Measurements from ENCODE around the gene ST6GALNAC5. TPM values are rescaled to one million over a fixed set of nuclear protein-coding genes. Genes with fewer than 3 reads are reported as not detected.

Gene ST6GALNAC5
- polyA plus RNA-seq, 4 donors: 0.90 to 4.0 TPM; not detected in 2

GRCh38 chr1:76901158-76901767 lies 34.0 kb downstream of the ST6GALNAC5 start:
- no peak for FAIRE-seq
- peak; percentile 12 to 27 for DNase-seq
- 85 to 90% (median 86%) methylated on average over 2 of the region's 2 CpGs for WGBS, 3 donors

GRCh38 chr1:76905876-76906595 lies 38.8 kb downstream of the ST6GALNAC5 start:
- FAIRE-seq: no peak
- no peaks in the 10 kb centered on the region for H3K9me3 ChIP-seq (ENCODE audit: control insufficient read depth in 2 of 2, insufficient read depth in 1 of 2, low read depth in 1 of 2, low read length in 1 of 2)
- WGBS, 3 donors: 76 to 84% (median 78%) methylated on average over 4 of the region's 4 CpGs

More at GRCh38 chr1:76901158-76901767, 34.0 kb downstream of the ST6GALNAC5 start:
- H3K27ac ChIP-seq (ENCODE audit: low read depth in 1 of 3, low read length in 2 of 3): no peak overlapping the region
- no peaks in the 10 kb centered on the region for H3K36me3 ChIP-seq (ENCODE audit: control insufficient read depth in 3 of 3, insufficient read depth in 2 of 3, low read depth in 1 of 3, low read length in 3 of 3)
- H3K4me1 ChIP-seq (ENCODE audit: control insufficient read depth in 3 of 3, insufficient read depth in 2 of 3, low read depth in 1 of 3, low read length in 2 of 3): no peaks in the 10 kb centered on the region
- no peaks in the 10 kb centered on the region for H3K27me3 ChIP-seq (ENCODE audit: control insufficient read depth in 3 of 3, insufficient read depth in 3 of 3, low read length in 3 of 3)
- H3K4me3 ChIP-seq (ENCODE audit: low read depth in 1 of 3, low read length in 3 of 3): no peak overlapping the region
- no peaks in the 10 kb centered on the region for H3K9me3 ChIP-seq (ENCODE audit: control insufficient read depth in 2 of 2, insufficient read depth in 1 of 2, low read depth in 1 of 2, low read length in 1 of 2)

GRCh38 chr1:76909311-76909710 lies 42.0 kb downstream of the ST6GALNAC5 start:
- H3K4me3 ChIP-seq (ENCODE audit: low read depth in 1 of 3, low read length in 3 of 3): no peak overlapping the region
- H3K9me3 ChIP-seq (ENCODE audit: control insufficient read depth in 2 of 2, insufficient read depth in 1 of 2, low read depth in 1 of 2, low read length in 1 of 2): no peaks in the 10 kb centered on the region
- H3K27ac ChIP-seq (ENCODE audit: low read depth in 1 of 3, low read length in 2 of 3): no peak overlapping the region
- FAIRE-seq (no peak), DNase-seq (no peak)
- H3K36me3 ChIP-seq (ENCODE audit: control insufficient read depth in 3 of 3, insufficient read depth in 2 of 3, low read depth in 1 of 3, low read length in 3 of 3): no peaks in the 10 kb centered on the region
- WGBS, 3 donors: 63 to 77% (median 68%) methylated on average over 1 of the region's 1 CpG
- H3K4me1 ChIP-seq (ENCODE audit: control insufficient read depth in 3 of 3, insufficient read depth in 2 of 3, low read depth in 1 of 3, low read length in 2 of 3): no peaks in the 10 kb centered on the region
- H3K27me3 ChIP-seq (ENCODE audit: control insufficient read depth in 3 of 3, insufficient read depth in 3 of 3, low read length in 3 of 3): no peaks in the 10 kb centered on the region

More at GRCh38 chr1:76905876-76906595, 38.8 kb downstream of the ST6GALNAC5 start:
- Histone ChIP-seq H3K36me3 (ENCODE audit: control insufficient read depth in 3 of 3, insufficient read depth in 2 of 3, low read depth in 1 of 3, low read length in 3 of 3) (no peaks in the 10 kb centered on the region), H3K4me1 (ENCODE audit: control insufficient read depth in 3 of 3, insufficient read depth in 2 of 3, low read depth in 1 of 3, low read length in 2 of 3) (no peaks in the 10 kb centered on the region), H3K4me3 (ENCODE audit: low read depth in 1 of 3, low read length in 3 of 3) (no peak overlapping the region), H3K27me3 (ENCODE audit: control insufficient read depth in 3 of 3, insufficient read depth in 3 of 3, low read length in 3 of 3) (no peaks in the 10 kb centered on the region), H3K27ac (ENCODE audit: low read depth in 1 of 3, low read length in 2 of 3) (no peak overlapping the region)
- no peak for DNase-seq

GRCh38 chr1:76919085-76919484 lies 51.8 kb downstream of the ST6GALNAC5 start:
- 40 to 60% (median 51%) methylated on average over 6 of the region's 6 CpGs for WGBS, 3 donors
- H3K36me3 ChIP-seq (ENCODE audit: control insufficient read depth in 3 of 3, insufficient read depth in 2 of 3, low read depth in 1 of 3, low read length in 3 of 3): no peaks in the 10 kb centered on the region
- no peak overlapping the region for H3K27ac ChIP-seq (ENCODE audit: low read depth in 1 of 3, low read length in 2 of 3)
- H3K4me3 ChIP-seq (ENCODE audit: low read depth in 1 of 3, low read length in 3 of 3): no peak overlapping the region
- H3K4me1 ChIP-seq (ENCODE audit: control insufficient read depth in 3 of 3, insufficient read depth in 2 of 3, low read depth in 1 of 3, low read length in 2 of 3): no peaks in the 10 kb centered on the region
- no peaks in the 10 kb centered on the region for H3K9me3 ChIP-seq (ENCODE audit: control insufficient read depth in 2 of 2, insufficient read depth in 1 of 2, low read depth in 1 of 2, low read length in 1 of 2)
- FAIRE-seq: no peak
- DNase-seq: no peak
- H3K27me3 ChIP-seq (ENCODE audit: control insufficient read depth in 3 of 3, insufficient read depth in 3 of 3, low read length in 3 of 3): peaks cover 0 to 2% (median 0%) of the 10 kb centered on the region in 3 donors

- Histone ChIP-seq H3K36me3 (ENCODE audit: control insufficient read depth in 3 of 3, insufficient read depth in 2 of 3, low read depth in 1 of 3, low read length in 3 of 3) (no peaks in the 10 kb centered on the region), H3K9me3 (ENCODE audit: control insufficient read depth in 2 of 2, insufficient read depth in 1 of 2, low read depth in 1 of 2, low read length in 1 of 2) (no peaks in the 10 kb centered on the region), H3K27ac (ENCODE audit: low read depth in 1 of 3, low read length in 2 of 3) (no peak overlapping the region), H3K27me3 (ENCODE audit: control insufficient read depth in 3 of 3, insufficient read depth in 3 of 3, low read length in 3 of 3) (peaks cover 0 to 2% (median 0%) of the 10 kb centered on the region in 3 donors), H3K4me1 (ENCODE audit: control insufficient read depth in 3 of 3, insufficient read depth in 2 of 3, low read depth in 1 of 3, low read length in 2 of 3) (no peaks in the 10 kb centered on the region), H3K4me3 (ENCODE audit: low read depth in 1 of 3, low read length in 3 of 3) (no peak overlapping the region)
- DNase-seq (no peak), FAIRE-seq (no peak)
- WGBS, 3 donors: 54 to 73% (median 56%) methylated on average over 3 of the region's 3 CpGs
These were observed 54.3 kb downstream of the ST6GALNAC5 start for GRCh38 chr1:76921590-76921989.

- WGBS, 3 donors: 78 to 83% (median 83%) methylated on average over 3 of the region's 3 CpGs
- Histone ChIP-seq H3K4me3 (ENCODE audit: low read depth in 1 of 3, low read length in 3 of 3) (no peak overlapping the region), H3K9me3 (ENCODE audit: control insufficient read depth in 2 of 2, insufficient read depth in 1 of 2, low read depth in 1 of 2, low read length in 1 of 2) (peaks cover 0 to 2% of the 10 kb centered on the region in 2 donors), H3K27ac (ENCODE audit: low read depth in 1 of 3, low read length in 2 of 3) (no peak overlapping the region), H3K27me3 (ENCODE audit: control insufficient read depth in 3 of 3, insufficient read depth in 3 of 3, low read length in 3 of 3) (peaks cover 0 to 2% (median 0%) of the 10 kb centered on the region in 3 donors), H3K4me1 (ENCODE audit: control insufficient read depth in 3 of 3, insufficient read depth in 2 of 3, low read depth in 1 of 3, low read length in 2 of 3) (no peaks in the 10 kb centered on the region), H3K36me3 (ENCODE audit: control insufficient read depth in 3 of 3, insufficient read depth in 2 of 3, low read depth in 1 of 3, low read length in 3 of 3) (no peaks in the 10 kb centered on the region)
- DNase-seq (no peak), FAIRE-seq (no peak)
These were observed 58.5 kb downstream of the ST6GALNAC5 start for GRCh38 chr1:76925825-76926224.

GRCh38 chr1:76928522-76928921 lies 61.2 kb downstream of the ST6GALNAC5 start:
- DNase-seq (no peak), FAIRE-seq (no peak)
- H3K9me3 ChIP-seq (ENCODE audit: control insufficient read depth in 2 of 2, insufficient read depth in 1 of 2, low read depth in 1 of 2, low read length in 1 of 2): peaks cover 0 to 6% of the 10 kb centered on the region in 2 donors
- WGBS, 3 donors: 60 to 78% (median 68%) methylated on average over 2 of the region's 2 CpGs
- H3K36me3 ChIP-seq (ENCODE audit: control insufficient read depth in 3 of 3, insufficient read depth in 2 of 3, low read depth in 1 of 3, low read length in 3 of 3): no peaks in the 10 kb centered on the region
- H3K27me3 ChIP-seq (ENCODE audit: control insufficient read depth in 3 of 3, insufficient read depth in 3 of 3, low read length in 3 of 3): no peaks in the 10 kb centered on the region
- no peaks in the 10 kb centered on the region for H3K4me1 ChIP-seq (ENCODE audit: control insufficient read depth in 3 of 3, insufficient read depth in 2 of 3, low read depth in 1 of 3, low read length in 2 of 3)
- no peak overlapping the region for H3K4me3 ChIP-seq (ENCODE audit: low read depth in 1 of 3, low read length in 3 of 3)
- H3K27ac ChIP-seq (ENCODE audit: low read depth in 1 of 3, low read length in 2 of 3): no peak overlapping the region

- WGBS, 3 donors: 89 to 92% (median 90%) methylated on average over 4 of the region's 4 CpGs
- Histone ChIP-seq H3K36me3 (ENCODE audit: control insufficient read depth in 3 of 3, insufficient read depth in 2 of 3, low read depth in 1 of 3, low read length in 3 of 3) (no peaks in the 10 kb centered on the region), H3K27ac (ENCODE audit: low read depth in 1 of 3, low read length in 2 of 3) (no peak overlapping the region), H3K27me3 (ENCODE audit: control insufficient read depth in 3 of 3, insufficient read depth in 3 of 3, low read length in 3 of 3) (no peaks in the 10 kb centered on the region), H3K4me3 (ENCODE audit: low read depth in 1 of 3, low read length in 3 of 3) (no peak overlapping the region), H3K9me3 (ENCODE audit: control insufficient read depth in 2 of 2, insufficient read depth in 1 of 2, low read depth in 1 of 2, low read length in 1 of 2) (peaks cover 0 to 6% of the 10 kb centered on the region in 2 donors), H3K4me1 (ENCODE audit: control insufficient read depth in 3 of 3, insufficient read depth in 2 of 3, low read depth in 1 of 3, low read length in 2 of 3) (no peaks in the 10 kb centered on the region)
- DNase-seq (no peak), FAIRE-seq (no peak)
These were observed 61.9 kb downstream of the ST6GALNAC5 start for GRCh38 chr1:76929136-76929535.
